BJ (cell line): ENCODE data around the gene HSPA1B. TPM values are rescaled to one million over a fixed set of nuclear protein-coding genes. Genes with fewer than 3 reads are reported as not detected.
"Not testable (repeated sequence)": the region's sequence is repeated elsewhere in the genome, so short reads cannot be mapped to it uniquely, and the experiment has no call there.

ENCODE experiments used
- CTCF ChIA-PET: fragments of 350-600 bp; formaldehyde crosslinking; extraction: SDS; loops from one replicate; lab custom pipeline; 2021; ENCODE audit warnings: antibody characterized with exemption, inconsistent platforms; lab: Yijun Ruan, JAX
- POLR2A ChIA-PET: fragments of 300-600 bp; sonication (Branson Sonifier 250); formaldehyde crosslinking; extraction: SDS; loops from one replicate; lab custom pipeline; 2021; ENCODE audit warnings: antibody characterized with exemption; lab: Charles Lee
- DNase-seq: peaks from one replicate; pipeline ENCODE4 v3.0.0-alpha.2; 2011; ENCODE audit warnings: low read depth
- H3K27me3 ChIP-seq: 2 replicates; pipeline ENCODE4 v1.6.0; 2011; ENCODE audit warnings: low read length; ENCODE audit not compliant: control insufficient read depth, insufficient read depth
- H3K36me3 ChIP-seq: 2 replicates; pipeline ENCODE4 v1.5.1; 2011; ENCODE audit warnings: low read length; ENCODE audit not compliant: control insufficient read depth, insufficient read depth
- H3K4me3 ChIP-seq: 2 replicates; pipeline ENCODE4 v1.5.1; 2011; ENCODE audit warnings: low read depth, mild to moderate bottlenecking, control low read depth, low read length
- CTCF ChIP-seq: IDR thresholded peaks from 2 replicates; pipeline ENCODE4 v1.5.1; 2011; ENCODE audit warnings: low read depth, mild to moderate bottlenecking, control low read depth, inconsistent platforms, low read length, moderate library complexity; ENCODE audit not compliant: insufficient read depth
- polyA plus RNA-seq: library from polyadenylated mRNA; depleted of rRNA; stranded (reverse); fragments of >200 nt; gene quantifications from 2 replicates; pipeline ENCODE4 v1.2.3, GENCODE V29; 2011

HSPA1B gene
- polyA plus RNA-seq, 1 experiment, result 42.8 TPM

GRCh38 chr6:31847276-31847978, 19.9 kb downstream of the HSPA1B start:
- DNase-seq, result no peak
- Histone ChIP-seq H3K36me3 (peaks cover 2% of the 10 kb centered on the region; the same call in 1 of the 2 replicates), H3K27me3 (no peaks in the 10 kb centered on the region), H3K4me3 (no peak overlapping the region)
- ChIA-PET CTCF (interaction anchor here (0.9 kb wide), 1 partner anchor 12 kb away, joined by 3 read pairs; no protein-coding TSS in a partner anchor), POLR2A (interaction anchor here (0.6 kb wide), 1 partner anchor 10 kb away, joined by 3 read pairs; no protein-coding TSS in a partner anchor)
- TF ChIP-seq CTCF, result no peak

GRCh38 chr6:31850765-31851484, 23.4 kb downstream of the HSPA1B start:
- ChIA-PET CTCF (no interaction called here), POLR2A (no interaction called here)
- no peak for DNase-seq
- H3K4me3 ChIP-seq, result no peak overlapping the region
- H3K27me3 ChIP-seq, result no peaks in the 10 kb centered on the region
- no peak for TF ChIP-seq CTCF
- H3K36me3 ChIP-seq, result no peaks in the 10 kb centered on the region

GRCh38 chr6:31851485-31851832, 23.9 kb downstream of the HSPA1B start:
- H3K27me3 ChIP-seq, result no peaks in the 10 kb centered on the region
- no peak for DNase-seq
- no peak overlapping the region for H3K4me3 ChIP-seq
- no peaks in the 10 kb centered on the region for H3K36me3 ChIP-seq
- CTCF ChIA-PET, result no interaction called here
- POLR2A ChIA-PET, result no interaction called here
- TF ChIP-seq CTCF, result no peak

GRCh38 chr6:31851980-31852718, 24.6 kb downstream of the HSPA1B start:
- DNase-seq, H3K4me3 ChIP-seq, H3K36me3 ChIP-seq, CTCF ChIA-PET, POLR2A ChIA-PET, H3K27me3 ChIP-seq: not testable (repeated sequence)

- H3K4me3 ChIP-seq, H3K36me3 ChIP-seq, H3K27me3 ChIP-seq, DNase-seq, POLR2A ChIA-PET: not testable (repeated sequence)
- CTCF ChIA-PET, result interaction anchor here (0.6 kb wide), 1 partner anchor 67 kb away, joined by 3 read pairs; no protein-coding TSS in a partner anchor
These were observed 30.2 kb downstream of the HSPA1B start for GRCh38 chr6:31857774-31858173.

GRCh38 chr6:31858707-31859106, 31.2 kb downstream of the HSPA1B start:
- CTCF ChIA-PET, result interaction anchor here (1.9 kb wide), 1 partner anchor 31 kb away, joined by 5 read pairs; no protein-coding TSS in a partner anchor
- POLR2A ChIA-PET, result no interaction called here
- no peak overlapping the region for H3K4me3 ChIP-seq
- H3K27me3 ChIP-seq, result no peaks in the 10 kb centered on the region
- peaks cover 9% of the 10 kb centered on the region for H3K36me3 ChIP-seq
- TF ChIP-seq CTCF, result no peak
- no peak for DNase-seq
